ENCODE measurements around the gene NARS2. TPM values are rescaled to one million over a fixed set of nuclear protein-coding genes. Genes with fewer than 3 reads are reported as not detected.

The NARS2 gene
- total and polyA plus RNA-seq, 7 donors = 12.8 to 22.3 (median 14.5) TPM

- peaks cover 15% of the 10 kb centered on the region for H3K9me3 ChIP-seq
- H3K36me3 ChIP-seq (ENCODE audit: insufficient read depth in 1 of 2, low read depth in 1 of 2) = no peaks in the 10 kb centered on the region
- ATAC-seq (no peak), DNase-seq (no peak)
- no peaks in the 10 kb centered on the region for H3K27me3 ChIP-seq (ENCODE audit: insufficient read depth in 3 of 3, low read length in 2 of 3)
- H3K4me1 ChIP-seq = no peaks in the 10 kb centered on the region
- TF ChIP-seq CTCF (IDR thresholded peaks at IDR 0.05) = no peak
- no peak overlapping the region for H3K4me3 ChIP-seq
- intact Hi-C loops (cut with DNase I) = no loop called here
- no peak overlapping the region for H3K27ac ChIP-seq
- 87 to 96% (median 89%) methylated on average over 1 of the region's 1 CpG for WGBS, 3 donors
These were observed 64.6 kb downstream of the NARS2 start for GRCh38 chr11:78510025-78510596.

- DNase-seq (no peak), ATAC-seq (no peak)
- no peaks in the 10 kb centered on the region for H3K27me3 ChIP-seq (ENCODE audit: insufficient read depth in 3 of 3, low read length in 2 of 3)
- no peak overlapping the region for H3K27ac ChIP-seq
- H3K9me3 ChIP-seq = peaks cover under 1% of the 10 kb centered on the region
- H3K36me3 ChIP-seq (ENCODE audit: insufficient read depth in 1 of 2, low read depth in 1 of 2) = no peaks in the 10 kb centered on the region
- no peaks in the 10 kb centered on the region for H3K4me1 ChIP-seq
- WGBS, 3 donors = 88 to 93% (median 93%) methylated on average over 4 of the region's 4 CpGs
- intact Hi-C loops (cut with DNase I) = no loop called here
- no peak for TF ChIP-seq CTCF (IDR thresholded peaks at IDR 0.05)
- H3K4me3 ChIP-seq = no peak overlapping the region
These were observed 70.0 kb downstream of the NARS2 start for GRCh38 chr11:78504708-78505107.

- 58 to 65% (median 65%) methylated on average over 2 of the region's 2 CpGs for WGBS, 3 donors
- no peak for ATAC-seq
These were observed 70.5 kb downstream of the NARS2 start for GRCh38 chr11:78504181-78504580.

GRCh38 chr11:78499971-78500370 lies 74.7 kb downstream of the NARS2 start:
- ATAC-seq = no peak
- intact Hi-C loops (cut with DNase I) = no loop called here

More at GRCh38 chr11:78504181-78504580, 70.5 kb downstream of the NARS2 start:
- no peak overlapping the region for H3K27ac ChIP-seq
- H3K36me3 ChIP-seq (ENCODE audit: insufficient read depth in 1 of 2, low read depth in 1 of 2) = no peaks in the 10 kb centered on the region
- no peak for DNase-seq
- no peaks in the 10 kb centered on the region for H3K4me1 ChIP-seq
- H3K27me3 ChIP-seq (ENCODE audit: insufficient read depth in 3 of 3, low read length in 2 of 3) = no peaks in the 10 kb centered on the region
- intact Hi-C loops (cut with DNase I) = no loop called here
- no peak for TF ChIP-seq CTCF (IDR thresholded peaks at IDR 0.05)
- H3K4me3 ChIP-seq = no peak overlapping the region
- no peaks in the 10 kb centered on the region for H3K9me3 ChIP-seq

More at GRCh38 chr11:78499971-78500370, 74.7 kb downstream of the NARS2 start:
- H3K36me3 ChIP-seq (ENCODE audit: insufficient read depth in 1 of 2, low read depth in 1 of 2) = no peaks in the 10 kb centered on the region
- TF ChIP-seq CTCF (IDR thresholded peaks at IDR 0.05) = no peak
- H3K4me3 ChIP-seq = no peak overlapping the region
- peaks cover 13% of the 10 kb centered on the region for H3K4me1 ChIP-seq
- H3K27ac ChIP-seq = no peak overlapping the region
- no peak for DNase-seq
- no peaks in the 10 kb centered on the region for H3K9me3 ChIP-seq
- no peaks in the 10 kb centered on the region for H3K27me3 ChIP-seq (ENCODE audit: insufficient read depth in 3 of 3, low read length in 2 of 3)
